Measurements from ENCODE around the gene DLX3.
"Not testable (repeated sequence)": the region's sequence is repeated elsewhere in the genome, so short reads cannot be mapped to it uniquely, and the experiment has no call there.

The DLX3 gene

GRCh38 chr17:49995055-49995738 is at the start of gene DLX3:
Gene DLX3 (minus strand): TSS chr17:49995224. CDS start chr17:49994998, 226 bp downstream.
- H3K4me1 ChIP-seq (ENCODE audit: control insufficient read depth, insufficient read depth, low read length) = peaks cover 42% of the 10 kb centered on the region

GRCh38 chr17:50044483-50044882 is 49.5 kb upstream of the DLX3 start:
- no peaks in the 10 kb centered on the region for H3K36me3 ChIP-seq (ENCODE audit: control insufficient read depth in 2 of 2, insufficient read depth in 2 of 2, low read length in 2 of 2)
- no peaks in the 10 kb centered on the region for H3K27me3 ChIP-seq (ENCODE audit: control insufficient read depth in 1 of 2, insufficient read depth in 2 of 2, low read length in 2 of 2)
- H3K9ac ChIP-seq (ENCODE audit: low read length in 2 of 2) = no peak overlapping the region
- H3K4me3 ChIP-seq (ENCODE audit: low read length in 2 of 2) = no peak overlapping the region
- no peaks in the 10 kb centered on the region for H3K9me3 ChIP-seq (ENCODE audit: control insufficient read depth in 2 of 2, low read length in 2 of 2)
- H3K4me1 ChIP-seq (ENCODE audit: control insufficient read depth, insufficient read depth, low read length) = peaks cover 33% of the 10 kb centered on the region
- no peak overlapping the region for H3K27ac ChIP-seq (ENCODE audit: low read length)

More at GRCh38 chr17:49995055-49995738, at the start of gene DLX3:
- Histone ChIP-seq H3K36me3 (ENCODE audit: control insufficient read depth in 2 of 2, insufficient read depth in 2 of 2, low read length in 2 of 2) (no peaks in the 10 kb centered on the region), H3K9ac (ENCODE audit: low read length in 2 of 2) (peak within 1 kb of the TSS in 1 of 2 donors; percentile 36), H3K27ac (ENCODE audit: low read length) (no peak within 1 kb of the TSS), H3K9me3 (ENCODE audit: control insufficient read depth in 2 of 2, low read length in 2 of 2) (no peaks in the 10 kb centered on the region), H3K4me3 (ENCODE audit: low read length in 2 of 2) (peak within 1 kb of the TSS; percentile 6 to 69), H3K27me3 (ENCODE audit: control insufficient read depth in 1 of 2, insufficient read depth in 2 of 2, low read length in 2 of 2) (peaks cover 68 to 88% of the 10 kb centered on the region in 2 donors)

- H3K9ac ChIP-seq (ENCODE audit: low read length in 2 of 2) = no peak overlapping the region
- no peaks in the 10 kb centered on the region for H3K36me3 ChIP-seq (ENCODE audit: control insufficient read depth in 2 of 2, insufficient read depth in 2 of 2, low read length in 2 of 2)
- no peak overlapping the region for H3K27ac ChIP-seq (ENCODE audit: low read length)
- no peak overlapping the region for H3K4me3 ChIP-seq (ENCODE audit: low read length in 2 of 2)
- H3K9me3 ChIP-seq (ENCODE audit: control insufficient read depth in 2 of 2, low read length in 2 of 2) = no peaks in the 10 kb centered on the region
- H3K4me1 ChIP-seq (ENCODE audit: control insufficient read depth, insufficient read depth, low read length) = peaks cover 33% of the 10 kb centered on the region
- no peaks in the 10 kb centered on the region for H3K27me3 ChIP-seq (ENCODE audit: control insufficient read depth in 1 of 2, insufficient read depth in 2 of 2, low read length in 2 of 2)
Observed at GRCh38 chr17:50043290-50044148, 48.5 kb upstream of the DLX3 start.

- H3K27me3 ChIP-seq (ENCODE audit: control insufficient read depth in 1 of 2, insufficient read depth in 2 of 2, low read length in 2 of 2) = no peaks in the 10 kb centered on the region
- H3K27ac ChIP-seq (ENCODE audit: low read length) = no peak overlapping the region
- no peak overlapping the region for H3K9ac ChIP-seq (ENCODE audit: low read length in 2 of 2)
- H3K4me3 ChIP-seq (ENCODE audit: low read length in 2 of 2) = no peak overlapping the region
- H3K4me1 ChIP-seq (ENCODE audit: control insufficient read depth, insufficient read depth, low read length) = peaks cover 37% of the 10 kb centered on the region
- H3K36me3 ChIP-seq (ENCODE audit: control insufficient read depth in 2 of 2, insufficient read depth in 2 of 2, low read length in 2 of 2) = no peaks in the 10 kb centered on the region
- no peaks in the 10 kb centered on the region for H3K9me3 ChIP-seq (ENCODE audit: control insufficient read depth in 2 of 2, low read length in 2 of 2)
Observed at GRCh38 chr17:50042211-50042610, 47.2 kb upstream of the DLX3 start.

GRCh38 chr17:50040496-50040895 is 45.5 kb upstream of the DLX3 start:
- H3K4me1 ChIP-seq (ENCODE audit: control insufficient read depth, insufficient read depth, low read length) = peaks cover 52% of the 10 kb centered on the region
- not testable (repeated sequence) for H3K9ac ChIP-seq (ENCODE audit: low read length in 2 of 2); H3K27ac ChIP-seq (ENCODE audit: low read length); H3K36me3 ChIP-seq (ENCODE audit: control insufficient read depth in 2 of 2, insufficient read depth in 2 of 2, low read length in 2 of 2); H3K4me3 ChIP-seq (ENCODE audit: low read length in 2 of 2); H3K9me3 ChIP-seq (ENCODE audit: control insufficient read depth in 2 of 2, low read length in 2 of 2); H3K27me3 ChIP-seq (ENCODE audit: control insufficient read depth in 1 of 2, insufficient read depth in 2 of 2, low read length in 2 of 2)

GRCh38 chr17:50039058-50039457 is 44.0 kb upstream of the DLX3 start:
- Histone ChIP-seq H3K9me3 (ENCODE audit: control insufficient read depth in 2 of 2, low read length in 2 of 2) (no peaks in the 10 kb centered on the region), H3K27ac (ENCODE audit: low read length) (peak overlapping the region; percentile 91), H3K4me3 (ENCODE audit: low read length in 2 of 2) (no peak overlapping the region), H3K9ac (ENCODE audit: low read length in 2 of 2) (no peak overlapping the region), H3K27me3 (ENCODE audit: control insufficient read depth in 1 of 2, insufficient read depth in 2 of 2, low read length in 2 of 2) (no peaks in the 10 kb centered on the region), H3K4me1 (ENCODE audit: control insufficient read depth, insufficient read depth, low read length) (peaks cover 55% of the 10 kb centered on the region), H3K36me3 (ENCODE audit: control insufficient read depth in 2 of 2, insufficient read depth in 2 of 2, low read length in 2 of 2) (no peaks in the 10 kb centered on the region)

- peaks cover 56% of the 10 kb centered on the region for H3K4me1 ChIP-seq (ENCODE audit: control insufficient read depth, insufficient read depth, low read length)
- H3K4me3 ChIP-seq (ENCODE audit: low read length in 2 of 2) = peak overlapping the region in 1 of 2 donors; percentile 35
Observed at GRCh38 chr17:50037321-50038107, 42.5 kb upstream of the DLX3 start.

GRCh38 chr17:50036455-50037261 is 41.6 kb upstream of the DLX3 start:
- no peaks in the 10 kb centered on the region for H3K36me3 ChIP-seq (ENCODE audit: control insufficient read depth in 2 of 2, insufficient read depth in 2 of 2, low read length in 2 of 2)
- no peaks in the 10 kb centered on the region for H3K9me3 ChIP-seq (ENCODE audit: control insufficient read depth in 2 of 2, low read length in 2 of 2)
- peak overlapping the region; percentile 51 to 58 for H3K9ac ChIP-seq (ENCODE audit: low read length in 2 of 2)
- H3K4me3 ChIP-seq (ENCODE audit: low read length in 2 of 2) = peak overlapping the region in 1 of 2 donors; percentile 35
- H3K27ac ChIP-seq (ENCODE audit: low read length) = peak overlapping the region; percentile 91
- peaks cover 56% of the 10 kb centered on the region for H3K4me1 ChIP-seq (ENCODE audit: control insufficient read depth, insufficient read depth, low read length)
- no peaks in the 10 kb centered on the region for H3K27me3 ChIP-seq (ENCODE audit: control insufficient read depth in 1 of 2, insufficient read depth in 2 of 2, low read length in 2 of 2)

More at GRCh38 chr17:50037321-50038107, 42.5 kb upstream of the DLX3 start:
- no peaks in the 10 kb centered on the region for H3K27me3 ChIP-seq (ENCODE audit: control insufficient read depth in 1 of 2, insufficient read depth in 2 of 2, low read length in 2 of 2)
- peak overlapping the region; percentile 51 to 58 for H3K9ac ChIP-seq (ENCODE audit: low read length in 2 of 2)
- no peaks in the 10 kb centered on the region for H3K36me3 ChIP-seq (ENCODE audit: control insufficient read depth in 2 of 2, insufficient read depth in 2 of 2, low read length in 2 of 2)
- H3K9me3 ChIP-seq (ENCODE audit: control insufficient read depth in 2 of 2, low read length in 2 of 2) = no peaks in the 10 kb centered on the region
- H3K27ac ChIP-seq (ENCODE audit: low read length) = peak overlapping the region; percentile 91

GRCh38 chr17:50035945-50036344 is 40.9 kb upstream of the DLX3 start:
- Histone ChIP-seq H3K36me3 (ENCODE audit: control insufficient read depth in 2 of 2, insufficient read depth in 2 of 2, low read length in 2 of 2) (no peaks in the 10 kb centered on the region), H3K27ac (ENCODE audit: low read length) (peak overlapping the region; percentile 91), H3K9ac (ENCODE audit: low read length in 2 of 2) (peak overlapping the region; percentile 42 to 51), H3K27me3 (ENCODE audit: control insufficient read depth in 1 of 2, insufficient read depth in 2 of 2, low read length in 2 of 2) (no peaks in the 10 kb centered on the region), H3K4me3 (ENCODE audit: low read length in 2 of 2) (peak overlapping the region in 1 of 2 donors; percentile 29), H3K9me3 (ENCODE audit: control insufficient read depth in 2 of 2, low read length in 2 of 2) (no peaks in the 10 kb centered on the region), H3K4me1 (ENCODE audit: control insufficient read depth, insufficient read depth, low read length) (peaks cover 59% of the 10 kb centered on the region)

GRCh38 chr17:50035421-50035879 is 40.4 kb upstream of the DLX3 start:
- no peak overlapping the region for H3K4me3 ChIP-seq (ENCODE audit: low read length in 2 of 2)
- no peak overlapping the region for H3K9ac ChIP-seq (ENCODE audit: low read length in 2 of 2)

More at GRCh38 chr17:50035421-50035879, 40.4 kb upstream of the DLX3 start:
- no peaks in the 10 kb centered on the region for H3K27me3 ChIP-seq (ENCODE audit: control insufficient read depth in 1 of 2, insufficient read depth in 2 of 2, low read length in 2 of 2)
- H3K4me1 ChIP-seq (ENCODE audit: control insufficient read depth, insufficient read depth, low read length) = peaks cover 59% of the 10 kb centered on the region
- no peaks in the 10 kb centered on the region for H3K9me3 ChIP-seq (ENCODE audit: control insufficient read depth in 2 of 2, low read length in 2 of 2)
- peak overlapping the region; percentile 91 for H3K27ac ChIP-seq (ENCODE audit: low read length)
- no peaks in the 10 kb centered on the region for H3K36me3 ChIP-seq (ENCODE audit: control insufficient read depth in 2 of 2, insufficient read depth in 2 of 2, low read length in 2 of 2)
